ENCODE measurements around the gene IREB2.

DNA sequence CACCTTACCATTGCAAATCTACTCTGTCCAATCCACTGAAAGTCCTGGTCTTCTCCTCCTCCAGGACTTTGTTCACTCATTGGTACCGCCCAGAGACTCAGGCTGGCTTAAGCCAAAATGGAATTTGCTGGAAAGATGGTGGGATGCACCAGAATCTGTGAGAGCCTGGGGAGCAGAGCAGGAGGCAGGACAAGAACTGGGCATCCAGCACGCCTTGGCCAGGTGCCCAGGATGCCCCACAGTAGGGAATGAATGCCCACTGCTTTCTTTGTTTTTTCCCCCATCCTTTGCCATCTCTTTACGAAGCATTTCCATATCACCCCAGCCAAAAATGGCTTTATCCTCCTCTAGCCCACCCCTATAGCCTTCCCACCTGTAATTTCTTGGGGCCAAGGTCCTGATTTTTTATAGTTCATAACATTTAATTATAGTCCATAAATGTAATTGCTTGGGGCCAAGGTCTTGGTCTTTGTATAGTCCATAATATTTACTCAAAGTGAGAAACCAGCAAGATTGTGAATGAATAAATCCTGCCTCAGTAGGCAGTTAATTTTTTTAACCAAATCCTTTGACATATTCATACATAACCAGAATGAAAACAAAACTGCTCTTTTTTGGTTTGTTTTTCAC, 23.3 kb upstream of the IREB2 start:
- TF ChIP-seq, protein P1, sequence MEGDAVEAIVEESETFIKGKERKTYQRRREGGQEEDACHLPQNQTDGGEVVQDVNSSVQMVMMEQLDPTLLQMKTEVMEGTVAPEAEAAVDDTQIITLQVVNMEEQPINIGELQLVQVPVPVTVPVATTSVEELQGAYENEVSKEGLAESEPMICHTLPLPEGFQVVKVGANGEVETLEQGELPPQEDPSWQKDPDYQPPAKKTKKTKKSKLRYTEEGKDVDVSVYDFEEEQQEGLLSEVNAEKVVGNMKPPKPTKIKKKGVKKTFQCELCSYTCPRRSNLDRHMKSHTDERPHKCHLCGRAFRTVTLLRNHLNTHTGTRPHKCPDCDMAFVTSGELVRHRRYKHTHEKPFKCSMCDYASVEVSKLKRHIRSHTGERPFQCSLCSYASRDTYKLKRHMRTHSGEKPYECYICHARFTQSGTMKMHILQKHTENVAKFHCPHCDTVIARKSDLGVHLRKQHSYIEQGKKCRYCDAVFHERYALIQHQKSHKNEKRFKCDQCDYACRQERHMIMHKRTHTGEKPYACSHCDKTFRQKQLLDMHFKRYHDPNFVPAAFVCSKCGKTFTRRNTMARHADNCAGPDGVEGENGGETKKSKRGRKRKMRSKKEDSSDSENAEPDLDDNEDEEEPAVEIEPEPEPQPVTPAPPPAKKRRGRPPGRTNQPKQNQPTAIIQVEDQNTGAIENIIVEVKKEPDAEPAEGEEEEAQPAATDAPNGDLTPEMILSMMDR (conservative IDR thresholded peaks at IDR 0.05; ENCODE audit: low read depth, low read length) = no peak
- TF ChIP-seq EZH2 (IDR thresholded peaks at IDR 0.05; ENCODE audit: low read length, unreplicated experiment) (no peak), EZH2phosphoT487 (IDR thresholded peaks at IDR 0.05; ENCODE audit: borderline replicate concordance, low read length) (no peak)
